KMS-11 (cell line): ENCODE data around the gene AGPAT4.

Experiments used
- H2AFZ ChIP-seq: fragments of 200-600 bp; sonication (generic); 2 replicates; pipeline ENCODE4 v1.6.1; 2016; ENCODE audit warnings: antibody characterized with exemption, mixed run types, low read depth
- H3K27ac ChIP-seq: fragments of 200-600 bp; sonication (generic); 2 replicates; pipeline ENCODE4 v1.6.1; 2016; ENCODE audit warnings: mild to moderate bottlenecking, mixed run types
- H3K27me3 ChIP-seq: fragments of 200-600 bp; sonication (generic); 2 replicates; pipeline ENCODE4 v1.6.1; 2017; ENCODE audit warnings: mild to moderate bottlenecking, low read depth, mixed run types, moderate library complexity; ENCODE audit not compliant: insufficient read depth
- H3K36me3 ChIP-seq: fragments of 200-600 bp; sonication (generic); 2 replicates; pipeline ENCODE4 v1.6.1; 2017; ENCODE audit warnings: mild to moderate bottlenecking, mixed run types; ENCODE audit not compliant: insufficient read depth
- H3K4me1 ChIP-seq: fragments of 200-600 bp; sonication (generic); 2 replicates; pipeline ENCODE4 v1.6.1; 2016; ENCODE audit warnings: mild to moderate bottlenecking, low read depth, mixed run types; ENCODE audit not compliant: poor library complexity, severe bottlenecking
- H3K4me2 ChIP-seq: fragments of 200-600 bp; sonication (generic); 2 replicates; pipeline ENCODE4 v1.7.0; 2016; ENCODE audit warnings: mild to moderate bottlenecking, mixed run types
- H3K4me3 ChIP-seq: fragments of 200-600 bp; sonication (generic); IDR thresholded peaks from 2 replicates; pipeline ENCODE4 v1.6.1; 2017; ENCODE audit warnings: low read depth, low read length, mixed read lengths; ENCODE audit not compliant: insufficient read depth
- H3K79me2 ChIP-seq: fragments of 200-600 bp; sonication (generic); 2 replicates; pipeline ENCODE4 v1.6.1; 2016; ENCODE audit warnings: low read depth, mixed run types; ENCODE audit not compliant: insufficient read depth
- H3K9ac ChIP-seq: fragments of 200-600 bp; sonication (generic); 2 replicates; pipeline ENCODE4 v1.6.1; 2016; ENCODE audit warnings: mild to moderate bottlenecking, mixed run types
- H4K20me1 ChIP-seq: fragments of 200-600 bp; sonication (generic); 2 replicates; pipeline ENCODE4 v1.6.1; 2016; ENCODE audit warnings: mild to moderate bottlenecking, mixed run types; ENCODE audit not compliant: insufficient read depth
- TF ChIP-seq, protein P1 (sequence below): fragments of 200-600 bp; sonication (generic); conservative IDR thresholded peaks from 2 replicates; pipeline ENCODE4 v1.6.1; 2017; ENCODE audit warnings: low read depth, mild to moderate bottlenecking, antibody characterized with exemption, low read length, moderate library complexity, mixed read lengths

AGPAT4 gene

DNA sequence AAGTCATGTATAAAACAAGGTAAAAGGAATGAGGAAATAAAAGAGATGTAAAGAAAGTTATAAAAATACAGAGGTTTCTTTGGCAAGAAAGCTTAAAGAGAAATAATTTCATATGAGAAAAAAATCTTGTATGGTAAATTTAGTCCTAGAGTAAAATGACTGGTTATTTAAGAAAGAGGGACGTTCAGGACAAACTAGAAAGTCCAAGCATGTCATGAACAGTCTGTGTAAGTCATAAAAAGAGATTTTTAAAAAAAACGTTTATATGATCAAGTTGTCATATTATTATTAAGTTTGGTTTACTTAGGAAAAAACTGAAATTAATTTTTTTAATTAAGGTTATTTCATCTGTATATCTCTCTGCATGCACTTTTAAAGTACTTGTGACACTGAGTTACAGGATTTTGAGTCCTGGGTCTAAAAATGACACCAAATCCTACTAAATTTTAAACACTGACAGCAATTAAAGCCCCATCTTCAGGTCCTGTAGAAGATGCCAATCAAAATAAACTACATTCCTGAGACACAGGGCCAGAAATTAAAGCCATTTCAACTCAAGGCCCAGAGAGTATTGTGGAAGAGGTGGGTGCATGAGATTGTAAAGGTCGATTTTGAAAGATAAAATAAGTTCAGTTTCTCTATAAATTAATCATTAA, 62.4 kb downstream of the AGPAT4 start:
- no peak overlapping the region for H2AFZ ChIP-seq
- H3K4me3 ChIP-seq, result no peak overlapping the region
- no peaks in the 10 kb centered on the region for H3K36me3 ChIP-seq
- H3K27ac ChIP-seq, result no peak overlapping the region
- TF ChIP-seq, protein P1, sequence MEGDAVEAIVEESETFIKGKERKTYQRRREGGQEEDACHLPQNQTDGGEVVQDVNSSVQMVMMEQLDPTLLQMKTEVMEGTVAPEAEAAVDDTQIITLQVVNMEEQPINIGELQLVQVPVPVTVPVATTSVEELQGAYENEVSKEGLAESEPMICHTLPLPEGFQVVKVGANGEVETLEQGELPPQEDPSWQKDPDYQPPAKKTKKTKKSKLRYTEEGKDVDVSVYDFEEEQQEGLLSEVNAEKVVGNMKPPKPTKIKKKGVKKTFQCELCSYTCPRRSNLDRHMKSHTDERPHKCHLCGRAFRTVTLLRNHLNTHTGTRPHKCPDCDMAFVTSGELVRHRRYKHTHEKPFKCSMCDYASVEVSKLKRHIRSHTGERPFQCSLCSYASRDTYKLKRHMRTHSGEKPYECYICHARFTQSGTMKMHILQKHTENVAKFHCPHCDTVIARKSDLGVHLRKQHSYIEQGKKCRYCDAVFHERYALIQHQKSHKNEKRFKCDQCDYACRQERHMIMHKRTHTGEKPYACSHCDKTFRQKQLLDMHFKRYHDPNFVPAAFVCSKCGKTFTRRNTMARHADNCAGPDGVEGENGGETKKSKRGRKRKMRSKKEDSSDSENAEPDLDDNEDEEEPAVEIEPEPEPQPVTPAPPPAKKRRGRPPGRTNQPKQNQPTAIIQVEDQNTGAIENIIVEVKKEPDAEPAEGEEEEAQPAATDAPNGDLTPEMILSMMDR, result no peak
- H3K4me2 ChIP-seq, result no peak overlapping the region
- H3K79me2 ChIP-seq, result no peaks in the 10 kb centered on the region
- H4K20me1 ChIP-seq, result no peaks in the 10 kb centered on the region
- H3K4me1 ChIP-seq, result no peaks in the 10 kb centered on the region
- H3K9ac ChIP-seq, result no peak overlapping the region
- H3K27me3 ChIP-seq, result no peaks in the 10 kb centered on the region

DNA sequence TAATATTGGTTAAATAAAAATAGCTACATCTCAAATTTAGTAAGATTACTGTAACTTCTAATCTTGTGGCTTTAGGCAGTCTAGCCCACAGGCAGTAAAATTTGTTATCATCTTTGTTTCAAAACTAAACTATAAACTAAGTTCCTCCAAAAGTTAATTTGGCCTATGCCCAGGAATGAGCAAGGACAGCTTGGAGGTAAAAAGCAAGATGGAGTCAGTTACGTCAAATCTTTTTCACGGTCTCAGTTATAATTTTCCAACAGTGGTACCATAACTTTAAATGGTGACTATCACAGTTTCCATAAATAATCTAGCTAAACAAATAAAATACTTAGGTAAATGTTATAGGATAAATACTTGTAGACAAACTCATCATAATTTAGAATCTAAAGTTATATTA, 63.0 kb downstream of the AGPAT4 start:
- no peak overlapping the region for H3K9ac ChIP-seq
- H3K36me3 ChIP-seq, result no peaks in the 10 kb centered on the region
- no peaks in the 10 kb centered on the region for H4K20me1 ChIP-seq
- TF ChIP-seq, protein P1, result no peak
- H3K27ac ChIP-seq, result no peak overlapping the region
- H3K4me1 ChIP-seq, result no peaks in the 10 kb centered on the region
- H3K4me2 ChIP-seq, result no peak overlapping the region
- H3K4me3 ChIP-seq, result no peak overlapping the region
- H3K79me2 ChIP-seq, result no peaks in the 10 kb centered on the region
- no peak overlapping the region for H2AFZ ChIP-seq
- H3K27me3 ChIP-seq, result no peaks in the 10 kb centered on the region

DNA sequence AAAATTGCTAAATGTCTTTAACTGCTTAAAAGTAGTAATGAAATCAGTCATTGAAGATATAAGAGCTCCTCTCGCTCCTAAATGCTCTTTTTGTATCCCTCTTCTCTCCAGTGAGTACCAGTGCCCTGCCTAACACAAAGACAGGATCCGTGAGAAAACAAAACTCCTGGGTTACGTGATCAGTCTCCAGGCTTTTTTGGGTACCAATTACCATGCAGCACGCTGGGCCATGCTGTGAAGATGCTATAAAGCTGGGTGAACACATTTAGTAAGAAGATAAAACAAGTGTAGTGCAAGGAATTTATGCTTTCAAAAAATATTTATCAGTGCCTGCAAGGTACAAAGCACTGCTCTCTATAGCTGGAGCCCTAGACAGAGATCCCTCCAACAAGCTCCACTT, 66.7 kb downstream of the AGPAT4 start:
- no peaks in the 10 kb centered on the region for H3K27me3 ChIP-seq
- H3K9ac ChIP-seq, result no peak overlapping the region
- H3K79me2 ChIP-seq, result no peaks in the 10 kb centered on the region
- H3K36me3 ChIP-seq, result no peaks in the 10 kb centered on the region
- TF ChIP-seq, protein P1, result no peak
- no peak overlapping the region for H3K4me2 ChIP-seq
- no peak overlapping the region for H3K27ac ChIP-seq
- no peaks in the 10 kb centered on the region for H4K20me1 ChIP-seq
- H3K4me3 ChIP-seq, result no peak overlapping the region
- H2AFZ ChIP-seq, result no peak overlapping the region
- H3K4me1 ChIP-seq, result no peaks in the 10 kb centered on the region

GRCh38 chr6:161204866-161205557, 68.8 kb downstream of the AGPAT4 start:
- no peak overlapping the region for H3K27ac ChIP-seq
- no peaks in the 10 kb centered on the region for H4K20me1 ChIP-seq
- no peak overlapping the region for H2AFZ ChIP-seq
- no peaks in the 10 kb centered on the region for H3K79me2 ChIP-seq
- TF ChIP-seq, protein P1, result no peak
- H3K4me3 ChIP-seq, result no peak overlapping the region
- H3K4me2 ChIP-seq, result no peak overlapping the region
- no peaks in the 10 kb centered on the region for H3K27me3 ChIP-seq
- no peak overlapping the region for H3K9ac ChIP-seq
- H3K36me3 ChIP-seq, result no peaks in the 10 kb centered on the region
- no peaks in the 10 kb centered on the region for H3K4me1 ChIP-seq
